Neural crest cell (in vitro differentiated cells): Measurements from ENCODE around the gene ZNF385B. TPM values are rescaled to one million over a fixed set of nuclear protein-coding genes. Genes with fewer than 3 reads are reported as not detected.

ENCODE experiments used
- DNase-seq: peaks from one replicate; pipeline ENCODE4 v3.0.0; 2021; ENCODE audit warnings: low read depth, mixed read lengths, low spot score
- H3K27ac Mint-ChIP-seq: one replicate; pipeline ENCODE4 v1.8.0; 2021; ENCODE audit warnings: mild to moderate bottlenecking, mixed read lengths; ENCODE audit not compliant: unreplicated experiment
- H3K27me3 Mint-ChIP-seq: 2 replicates; pipeline ENCODE4 v1.8.0; 2021; ENCODE audit warnings: low read depth, mild to moderate bottlenecking, mixed read lengths
- H3K36me3 Mint-ChIP-seq: 2 replicates; pipeline ENCODE4 v1.8.0; 2021; ENCODE audit warnings: low read depth, mild to moderate bottlenecking, mixed read lengths
- H3K4me1 Mint-ChIP-seq: 2 replicates; pipeline ENCODE4 v1.8.0; 2021; ENCODE audit warnings: mixed read lengths
- H3K4me3 Mint-ChIP-seq: one replicate; pipeline ENCODE4 v1.8.0; 2021; ENCODE audit warnings: mild to moderate bottlenecking, mixed read lengths
- H3K9me3 Mint-ChIP-seq: 2 replicates; pipeline ENCODE4 v1.8.0; 2021; ENCODE audit warnings: mixed read lengths
- total RNA-seq: library from RNA; stranded (reverse); gene quantifications from 2 replicates; pipeline ENCODE4 v1.2.1, GENCODE V29; 2021
- TF ChIP-seq, protein P1 (sequence below): fragments of 200-600 bp; sonication (generic); conservative IDR thresholded peaks from 2 replicates; pipeline ENCODE4 v1.5.0; 2021; ENCODE audit warnings: antibody characterized with exemption, mild to moderate bottlenecking

Gene ZNF385B
- total RNA-seq, 1 donor from 2014 or later = 2.1 TPM

DNA sequence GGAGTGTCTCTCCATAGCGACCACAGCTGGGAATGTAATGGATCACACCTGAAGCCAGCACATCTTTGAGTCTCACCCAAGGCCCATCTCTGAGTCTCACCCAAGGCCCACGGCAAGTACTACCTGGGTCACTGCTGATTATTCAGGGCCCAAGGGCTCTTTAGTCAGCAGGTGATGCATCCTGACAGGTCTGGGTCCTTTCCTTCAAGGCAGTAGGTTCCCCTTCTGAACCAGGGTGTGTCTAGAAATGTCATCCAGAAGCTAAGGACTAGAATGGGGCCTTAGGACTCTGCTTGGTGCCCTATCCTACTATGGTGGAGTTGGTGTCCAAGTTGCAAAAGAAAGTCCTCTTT, 248.1 kb downstream of the ZNF385B start:
- DNase-seq = no peak
- H3K36me3 Mint-ChIP-seq = no peaks in the 10 kb centered on the region
- H3K9me3 Mint-ChIP-seq = peaks cover 3% of the 10 kb centered on the region
- peaks cover 7% of the 10 kb centered on the region for H3K4me1 Mint-ChIP-seq
- TF ChIP-seq, protein P1, sequence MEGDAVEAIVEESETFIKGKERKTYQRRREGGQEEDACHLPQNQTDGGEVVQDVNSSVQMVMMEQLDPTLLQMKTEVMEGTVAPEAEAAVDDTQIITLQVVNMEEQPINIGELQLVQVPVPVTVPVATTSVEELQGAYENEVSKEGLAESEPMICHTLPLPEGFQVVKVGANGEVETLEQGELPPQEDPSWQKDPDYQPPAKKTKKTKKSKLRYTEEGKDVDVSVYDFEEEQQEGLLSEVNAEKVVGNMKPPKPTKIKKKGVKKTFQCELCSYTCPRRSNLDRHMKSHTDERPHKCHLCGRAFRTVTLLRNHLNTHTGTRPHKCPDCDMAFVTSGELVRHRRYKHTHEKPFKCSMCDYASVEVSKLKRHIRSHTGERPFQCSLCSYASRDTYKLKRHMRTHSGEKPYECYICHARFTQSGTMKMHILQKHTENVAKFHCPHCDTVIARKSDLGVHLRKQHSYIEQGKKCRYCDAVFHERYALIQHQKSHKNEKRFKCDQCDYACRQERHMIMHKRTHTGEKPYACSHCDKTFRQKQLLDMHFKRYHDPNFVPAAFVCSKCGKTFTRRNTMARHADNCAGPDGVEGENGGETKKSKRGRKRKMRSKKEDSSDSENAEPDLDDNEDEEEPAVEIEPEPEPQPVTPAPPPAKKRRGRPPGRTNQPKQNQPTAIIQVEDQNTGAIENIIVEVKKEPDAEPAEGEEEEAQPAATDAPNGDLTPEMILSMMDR = no peak
- H3K27ac Mint-ChIP-seq = no peak overlapping the region
- H3K4me3 Mint-ChIP-seq = no peak overlapping the region
- no peaks in the 10 kb centered on the region for H3K27me3 Mint-ChIP-seq

DNA sequence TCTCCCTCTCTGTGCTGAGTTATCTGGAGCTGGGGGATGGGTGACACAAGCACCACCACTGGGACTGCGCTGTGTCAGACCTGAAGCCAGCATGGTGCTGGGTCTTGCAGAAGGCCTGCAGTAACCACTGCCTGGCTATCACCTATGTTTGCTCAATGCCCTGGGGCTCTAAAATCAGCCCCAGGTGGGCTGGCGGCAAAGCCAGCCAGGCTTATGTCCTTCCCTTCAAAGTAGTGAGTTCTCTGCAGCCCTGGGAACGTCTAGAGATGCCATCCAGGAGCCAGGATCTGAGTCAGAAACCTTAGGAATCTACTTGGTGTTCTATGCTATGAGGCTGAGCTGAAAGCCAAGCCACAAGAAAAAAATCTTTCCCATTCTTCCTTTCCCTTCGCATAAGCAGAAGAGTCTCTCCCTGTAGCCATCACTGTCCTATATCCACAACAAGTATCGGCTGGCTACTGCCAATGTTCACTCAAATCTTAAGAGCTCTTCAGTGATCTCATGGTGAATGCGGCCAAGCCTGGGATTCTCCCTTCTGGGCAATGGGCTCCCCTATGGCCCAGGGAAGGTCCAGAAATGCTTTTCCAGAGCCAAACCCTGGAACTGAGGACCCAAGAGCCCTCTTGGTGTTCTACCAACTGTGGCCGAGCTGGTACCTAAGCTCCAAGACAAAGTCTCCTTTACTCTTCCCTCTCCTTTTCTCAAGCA, 248.7 kb downstream of the ZNF385B start:
- no peaks in the 10 kb centered on the region for H3K36me3 Mint-ChIP-seq
- peaks cover 9% of the 10 kb centered on the region for H3K4me1 Mint-ChIP-seq
- peaks cover 3% of the 10 kb centered on the region for H3K9me3 Mint-ChIP-seq
- no peak for DNase-seq
- no peak overlapping the region for H3K27ac Mint-ChIP-seq
- H3K4me3 Mint-ChIP-seq = no peak overlapping the region
- TF ChIP-seq, protein P1 = no peak
- H3K27me3 Mint-ChIP-seq = no peaks in the 10 kb centered on the region

GRCh38 chr2:179612108-179612507, 249.3 kb downstream of the ZNF385B start:
- no peaks in the 10 kb centered on the region for H3K36me3 Mint-ChIP-seq
- H3K4me3 Mint-ChIP-seq = no peak overlapping the region
- H3K27me3 Mint-ChIP-seq = no peaks in the 10 kb centered on the region
- TF ChIP-seq, protein P1 = no peak
- no peak for DNase-seq
- H3K9me3 Mint-ChIP-seq = peaks cover 3% of the 10 kb centered on the region
- H3K27ac Mint-ChIP-seq = no peak overlapping the region
- H3K4me1 Mint-ChIP-seq = peaks cover 9% of the 10 kb centered on the region

DNA sequence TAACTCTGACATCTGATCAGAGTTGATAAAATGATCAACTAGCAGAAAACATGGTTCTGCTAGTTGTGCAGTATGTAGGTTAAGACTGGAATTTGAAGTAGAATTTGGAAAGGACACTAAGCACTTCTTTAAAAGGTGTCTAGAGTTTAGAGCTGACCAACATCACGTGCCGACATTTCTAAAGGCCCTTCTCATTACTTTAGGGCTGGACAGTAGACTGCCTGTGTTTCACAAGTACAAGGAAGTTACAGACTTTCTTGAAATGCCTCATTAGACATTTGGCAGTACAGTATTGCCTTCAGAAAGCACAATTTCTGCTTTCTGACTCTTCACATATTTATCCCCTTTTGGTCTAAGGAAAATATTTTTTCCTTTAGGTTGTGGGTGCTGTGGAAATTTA, 255.3 kb downstream of the ZNF385B start:
- TF ChIP-seq, protein P1 = no peak
- Mint-ChIP-seq H3K4me3 (no peak overlapping the region), H3K27ac (no peak overlapping the region), H3K9me3 (no peaks in the 10 kb centered on the region), H3K4me1 (peaks cover 9% of the 10 kb centered on the region), H3K36me3 (no peaks in the 10 kb centered on the region), H3K27me3 (no peaks in the 10 kb centered on the region)
- DNase-seq = no peak

DNA sequence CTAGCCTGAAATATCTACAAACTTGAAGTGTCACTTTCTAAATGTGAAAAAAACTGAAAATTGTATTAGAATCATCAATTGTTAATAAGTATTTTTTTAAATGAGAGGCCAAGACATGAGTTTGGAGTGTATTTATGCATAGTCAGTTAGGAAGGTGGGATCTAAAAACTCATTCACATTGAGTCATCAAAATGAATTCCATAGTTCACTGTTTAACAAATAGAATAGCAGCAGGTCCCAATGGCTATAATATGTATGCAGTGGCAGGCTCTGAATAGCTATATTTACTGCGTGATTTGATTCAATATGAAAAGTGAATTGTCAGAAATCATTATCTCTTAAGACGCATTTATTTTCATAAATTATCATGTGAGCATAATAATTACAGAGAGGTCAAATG, 256.1 kb downstream of the ZNF385B start:
- TF ChIP-seq, protein P1 = no peak
- Mint-ChIP-seq H3K27me3 (no peaks in the 10 kb centered on the region), H3K4me3 (no peak overlapping the region), H3K9me3 (no peaks in the 10 kb centered on the region), H3K36me3 (no peaks in the 10 kb centered on the region), H3K4me1 (peaks cover 9% of the 10 kb centered on the region), H3K27ac (no peak overlapping the region)
- no peak for DNase-seq
